HG02571 (cell line): Measurements from ENCODE around the gene SEMA3E.
"Not testable (repeated sequence)": the region's sequence is repeated elsewhere in the genome, so short reads cannot be mapped to it uniquely, and the experiment has no call there.

Source experiments
- ATAC-seq: cut with Tn5 transposase; IDR thresholded peaks from one replicate; pipeline ENCODE4 v1.9.1; 2021; ENCODE audit warnings: mild to moderate bottlenecking, moderate library complexity; ENCODE audit not compliant: unreplicated experiment

Gene SEMA3E

GRCh38 chr7:83494683-83495082, 154.3 kb downstream of the SEMA3E start:
- no peak for ATAC-seq

GRCh38 chr7:83492802-83493201, 156.1 kb downstream of the SEMA3E start:
- no peak for ATAC-seq

GRCh38 chr7:83487801-83488200, 161.1 kb downstream of the SEMA3E start:
- no peak for ATAC-seq

- no peak for ATAC-seq
Observed at GRCh38 chr7:83486957-83487356, 162.0 kb downstream of the SEMA3E start.

GRCh38 chr7:83486536-83486935, 162.4 kb downstream of the SEMA3E start:
- ATAC-seq: no peak

GRCh38 chr7:83484826-83485225, 164.1 kb downstream of the SEMA3E start:
- ATAC-seq: no peak

- no peak for ATAC-seq
Observed at GRCh38 chr7:83484266-83484665, 164.7 kb downstream of the SEMA3E start.

GRCh38 chr7:83478616-83479015, 170.3 kb downstream of the SEMA3E start:
- ATAC-seq: no peak

- no peak for ATAC-seq
Observed at GRCh38 chr7:83476511-83477050, 172.4 kb downstream of the SEMA3E start.

- no peak for ATAC-seq
Observed at GRCh38 chr7:83475420-83475819, 173.5 kb downstream of the SEMA3E start.

GRCh38 chr7:83472376-83472775, 176.6 kb downstream of the SEMA3E start:
- ATAC-seq: no peak

GRCh38 chr7:83469491-83469890, 179.4 kb downstream of the SEMA3E start:
- ATAC-seq: no peak

- no peak for ATAC-seq
Observed at GRCh38 chr7:83469076-83469475, 179.9 kb downstream of the SEMA3E start.

GRCh38 chr7:83468251-83468739, 180.6 kb downstream of the SEMA3E start:
- ATAC-seq: no peak

GRCh38 chr7:83467493-83467892, 181.4 kb downstream of the SEMA3E start:
- ATAC-seq: no peak

GRCh38 chr7:83466956-83467355, 182.0 kb downstream of the SEMA3E start:
- ATAC-seq: no peak

- no peak for ATAC-seq
Observed at GRCh38 chr7:83466187-83466923, 182.6 kb downstream of the SEMA3E start.

GRCh38 chr7:83465643-83466042, 183.3 kb downstream of the SEMA3E start:
- no peak for ATAC-seq

- ATAC-seq: not testable (repeated sequence)
Observed at GRCh38 chr7:83461820-83462219, 187.1 kb downstream of the SEMA3E start.

GRCh38 chr7:83459930-83460653, 188.8 kb downstream of the SEMA3E start:
- not testable (repeated sequence) for ATAC-seq

- ATAC-seq: not testable (repeated sequence)
Observed at GRCh38 chr7:83459101-83459929, 189.6 kb downstream of the SEMA3E start.
